H9 (cell line): ENCODE data around the gene MAGI1. TPM values are rescaled to one million over a fixed set of nuclear protein-coding genes. Genes with fewer than 3 reads are reported as not detected.

Experiments
- DNase-seq: peaks from one replicate; pipeline ENCODE4 v3.0.0-alpha.2; 2017
- H2AFZ ChIP-seq: one replicate; pipeline ENCODE4 v1.6.1; 2013; ENCODE audit warnings: mild to moderate bottlenecking, low read length, control low read depth, moderate library complexity
- H2AK5ac ChIP-seq: 2 replicates; pipeline ENCODE4 v1.6.1; 2013; ENCODE audit warnings: low read length, control low read depth, mixed read lengths; ENCODE audit not compliant: insufficient read length
- H2BK120ac ChIP-seq: one replicate; pipeline ENCODE4 v1.6.1; 2013; ENCODE audit warnings: low read depth, mild to moderate bottlenecking, low read length, control low read depth, inconsistent platforms; ENCODE audit not compliant: poor library complexity, severe bottlenecking
- H2BK12ac ChIP-seq: 2 replicates; pipeline ENCODE4 v1.6.1; 2013; ENCODE audit warnings: low read length, control low read depth, mixed read lengths, low read depth; ENCODE audit not compliant: insufficient read length
- H2BK15ac ChIP-seq: 2 replicates; pipeline ENCODE4 v1.6.1; 2013; ENCODE audit warnings: low read depth, low read length, control low read depth
- H2BK20ac ChIP-seq: one replicate; pipeline ENCODE4 v1.6.1; 2013; ENCODE audit warnings: low read depth, mild to moderate bottlenecking, low read length, control low read depth, inconsistent platforms; ENCODE audit not compliant: poor library complexity, severe bottlenecking
- H2BK5ac ChIP-seq: 2 replicates; pipeline ENCODE4 v1.6.1; 2013; ENCODE audit warnings: low read length, control low read depth, mixed read lengths; ENCODE audit not compliant: insufficient read length
- H3K14ac ChIP-seq: 2 replicates; pipeline ENCODE4 v1.6.1; 2013; ENCODE audit warnings: low read length, control low read depth; ENCODE audit not compliant: insufficient read depth
- H3K18ac ChIP-seq: 2 replicates; pipeline ENCODE4 v1.6.1; 2013; ENCODE audit warnings: low read depth, mild to moderate bottlenecking, mixed read lengths, low read length, control low read depth; ENCODE audit not compliant: insufficient read length
- H3K23ac ChIP-seq: 2 replicates; pipeline ENCODE4 v1.6.1; 2013; ENCODE audit warnings: low read length, control low read depth, mixed read lengths, low read depth; ENCODE audit not compliant: insufficient read length
- H3K23me2 ChIP-seq: 2 replicates; pipeline ENCODE4 v1.6.1; 2013; ENCODE audit warnings: low read depth, mild to moderate bottlenecking, mixed read lengths, low read length, control low read depth; ENCODE audit not compliant: insufficient read length, poor library complexity, severe bottlenecking
- H3K27ac ChIP-seq: 2 replicates; pipeline ENCODE4 v1.5.1; 2013; ENCODE audit warnings: low read length, control low read depth, mixed read lengths, low read depth; ENCODE audit not compliant: insufficient read length
- H3K27me3 ChIP-seq: 2 replicates; pipeline ENCODE4 v1.6.1; 2013; ENCODE audit warnings: low read length, control low read depth, inconsistent platforms; ENCODE audit not compliant: insufficient read depth
- H3K4ac ChIP-seq: 2 replicates; pipeline ENCODE4 v1.6.1; 2013; ENCODE audit warnings: low read depth, mild to moderate bottlenecking, control low read depth, inconsistent platforms, low read length, moderate library complexity
- H3K4me1 ChIP-seq: 2 replicates; pipeline ENCODE4 v1.6.1; 2013; ENCODE audit warnings: low read length, control low read depth, inconsistent platforms; ENCODE audit not compliant: insufficient read depth
- H3K4me2 ChIP-seq: 2 replicates; pipeline ENCODE4 v1.6.1; 2013; ENCODE audit warnings: low read length, control low read depth, mixed read lengths; ENCODE audit not compliant: insufficient read length, insufficient read depth
- H3K56ac ChIP-seq: 2 replicates; pipeline ENCODE4 v1.6.1; 2013; ENCODE audit warnings: low read depth, mild to moderate bottlenecking, mixed read lengths, low read length, control low read depth; ENCODE audit not compliant: insufficient read length
- H3K79me1 ChIP-seq: 2 replicates; pipeline ENCODE4 v1.6.1; 2013; ENCODE audit warnings: low read depth, mild to moderate bottlenecking, moderate library complexity, low read length, control low read depth, inconsistent platforms; ENCODE audit not compliant: insufficient read depth, poor library complexity, severe bottlenecking
- H3K79me2 ChIP-seq: 2 replicates; pipeline ENCODE4 v1.6.1; 2013; ENCODE audit warnings: low read length, control low read depth, inconsistent platforms; ENCODE audit not compliant: insufficient read depth
- H3K9ac ChIP-seq: 2 replicates; pipeline ENCODE4 v1.6.1; 2013; ENCODE audit warnings: low read length, control low read depth, mixed read lengths; ENCODE audit not compliant: insufficient read length; ENCODE audit errors: extremely low read depth
- H3K9me3 ChIP-seq: one replicate; pipeline ENCODE4 v1.6.1; 2013; ENCODE audit warnings: low read depth, low read length, inconsistent platforms; ENCODE audit not compliant: control insufficient read depth
- H3T11ph ChIP-seq: one replicate; pipeline ENCODE4 v1.6.1; 2013; ENCODE audit warnings: mild to moderate bottlenecking, low read length, control low read depth, inconsistent platforms
- H4K20me1 ChIP-seq: one replicate; pipeline ENCODE4 v1.6.1; 2013; ENCODE audit not compliant: control insufficient read depth, insufficient read length, insufficient read depth
- H4K5ac ChIP-seq: 2 replicates; pipeline ENCODE4 v1.6.1; 2013; ENCODE audit warnings: low read depth, mild to moderate bottlenecking, mixed read lengths, low read length, control low read depth; ENCODE audit not compliant: insufficient read length
- H4K8ac ChIP-seq: replicated peaks from 2 replicates; pipeline ENCODE4 v1.6.1; 2013; ENCODE audit warnings: low read length, control low read depth, mixed read lengths, low read depth; ENCODE audit not compliant: insufficient read length
- H4K91ac ChIP-seq: 2 replicates; pipeline ENCODE4 v1.6.1; 2013; ENCODE audit warnings: low read depth, mild to moderate bottlenecking, moderate library complexity, mixed read lengths, low read length, control low read depth; ENCODE audit not compliant: insufficient read length
- H3K27ac Mint-ChIP-seq, 3 experiments: 2 replicates in 2 of 3; 3 replicates in 1 of 3; pipeline ENCODE4 v1.8.0; 2020 to 2021; ENCODE audit warnings: mixed read lengths in 3 of 3, mild to moderate bottlenecking in 1 of 3, moderate library complexity in 1 of 3
- H3K27me3 Mint-ChIP-seq: 2 replicates; pipeline ENCODE4 v1.8.0; 2021; ENCODE audit warnings: low read depth, mild to moderate bottlenecking, moderate library complexity, mixed read lengths
- H3K36me3 Mint-ChIP-seq, 3 experiments: 2 replicates in 2 of 3; 3 replicates in 1 of 3; pipeline ENCODE4 v1.8.0; 2020 to 2021; ENCODE audit warnings: low read depth in 3 of 3, mixed read lengths in 3 of 3; ENCODE audit not compliant: insufficient read depth in 1 of 3
- H3K4me1 Mint-ChIP-seq, 2 experiments: 2 replicates each; pipeline ENCODE4 v1.8.0; 2020; ENCODE audit warnings: mixed read lengths in 2 of 2
- H3K4me3 Mint-ChIP-seq, 2 experiments: 2 replicates in 1 of 2; 3 replicates in 1 of 2; pipeline ENCODE4 v1.8.0; 2020 to 2021; ENCODE audit warnings: mild to moderate bottlenecking in 2 of 2, mixed read lengths in 2 of 2, moderate library complexity in 1 of 2
- H3K9me3 Mint-ChIP-seq, 2 experiments: 2 replicates in 1 of 2; 3 replicates in 1 of 2; pipeline ENCODE4 v1.8.0; 2020; ENCODE audit warnings: mild to moderate bottlenecking in 2 of 2, mixed read lengths in 2 of 2, moderate library complexity in 1 of 2
- CTCF ChIP-seq: fragments of 200-600 bp; sonication (generic); conservative IDR thresholded peaks from 3 replicates; pipeline ENCODE4 v1.8.0; 2021; ENCODE audit warnings: antibody characterized with exemption, mild to moderate bottlenecking
- total RNA-seq: library from RNA; stranded (reverse); gene quantifications from 2 replicates; pipeline ENCODE4 v1.2.1, GENCODE V29; 2021

Gene MAGI1
- total RNA-seq, 1 experiment from 2014 or later, result 65.7 TPM

GRCh38 chr3:65398953-65399352 is 639.8 kb downstream of the MAGI1 start:
- no peaks in the 10 kb centered on the region for H3K79me1 ChIP-seq
- H2AFZ ChIP-seq, result no peak overlapping the region
- no peak overlapping the region for H2AK5ac ChIP-seq
- Mint-ChIP-seq H3K27me3 (no peaks in the 10 kb centered on the region), H3K4me3 (no peak overlapping the region), H3K27ac (peak overlapping the region in 1 of 3 experiments; percentile 98; a peak in 1 of 7 replicates), H3K9me3 (no peaks in the 10 kb centered on the region), H3K36me3 (peaks cover 6 to 20% (median 8%) of the 10 kb centered on the region in 3 experiments), H3K4me1 (peaks cover 55 to 69% of the 10 kb centered on the region in 2 experiments)
- H2BK15ac ChIP-seq, result no peak overlapping the region
- no peaks in the 10 kb centered on the region for H4K20me1 ChIP-seq
- no peak overlapping the region for H2BK120ac ChIP-seq
- no peak overlapping the region for H3K27ac ChIP-seq
- H3K4ac ChIP-seq, result no peak overlapping the region
- H3K18ac ChIP-seq, result no peak overlapping the region
- no peaks in the 10 kb centered on the region for H3K79me2 ChIP-seq
- H4K91ac ChIP-seq, result no peak overlapping the region
- H3T11ph ChIP-seq, result no peak overlapping the region
- H3K4me1 ChIP-seq, result peaks cover 22% of the 10 kb centered on the region; the same call in 1 of the 2 replicates
- H3K14ac ChIP-seq, result no peak overlapping the region
- no peak overlapping the region for H2BK12ac ChIP-seq
- no peaks in the 10 kb centered on the region for H3K27me3 ChIP-seq
- H3K23me2 ChIP-seq, result no peaks in the 10 kb centered on the region
- no peak overlapping the region for H3K9ac ChIP-seq
- no peak for TF ChIP-seq CTCF
- H2BK20ac ChIP-seq, result no peak overlapping the region
- H3K4me2 ChIP-seq, result no peak overlapping the region
- no peaks in the 10 kb centered on the region for H3K9me3 ChIP-seq
- no peak overlapping the region for H4K8ac ChIP-seq
- no peak for DNase-seq
- H4K5ac ChIP-seq, result no peak overlapping the region
- H3K23ac ChIP-seq, result no peak overlapping the region
- H2BK5ac ChIP-seq, result no peak overlapping the region
- no peak overlapping the region for H3K56ac ChIP-seq
